ENCODE measurements around the gene TGM2. TPM values are rescaled to one million over a fixed set of nuclear protein-coding genes. Genes with fewer than 3 reads are reported as not detected.

Gene TGM2
- total RNA-seq, 3 donors from 2014 or later = 14.9 to 62.2 (median 33.3) TPM

- DNase-seq (no peak), ATAC-seq (no peak)
- intact Hi-C loops (cut with DNase I, micrococcal nuclease) = no loop called here
- Histone ChIP-seq H3K9me3 (no peaks in the 10 kb centered on the region), H3K36me3 (ENCODE audit: low read depth) (no peaks in the 10 kb centered on the region), H3K4me3 (no peak overlapping the region), H3K4me1 (ENCODE audit: low read depth) (peaks cover 5% of the 10 kb centered on the region)
- no peak for TF ChIP-seq CTCF (IDR thresholded peaks at IDR 0.05)
Measured at GRCh38 chr20:38123021-38123587, 42.0 kb downstream of the TGM2 start.

GRCh38 chr20:38121741-38122140 is 43.3 kb downstream of the TGM2 start:
- Histone ChIP-seq H3K4me3 (no peak overlapping the region), H3K4me1 (ENCODE audit: low read depth) (no peaks in the 10 kb centered on the region), H3K36me3 (ENCODE audit: low read depth) (no peaks in the 10 kb centered on the region), H3K9me3 (no peaks in the 10 kb centered on the region)
- TF ChIP-seq CTCF (IDR thresholded peaks at IDR 0.05) = no peak
- intact Hi-C loops (cut with DNase I, micrococcal nuclease) = no loop called here
- DNase-seq (no peak), ATAC-seq (no peak)

- ATAC-seq (no peak), DNase-seq (no peak)
- no peak overlapping the region for H3K4me3 ChIP-seq
- no peaks in the 10 kb centered on the region for H3K36me3 ChIP-seq (ENCODE audit: low read depth)
- H3K4me1 ChIP-seq (ENCODE audit: low read depth) = no peaks in the 10 kb centered on the region
- TF ChIP-seq CTCF (IDR thresholded peaks at IDR 0.05) = no peak
- no peaks in the 10 kb centered on the region for H3K9me3 ChIP-seq
- intact Hi-C loops (cut with DNase I, micrococcal nuclease) = no loop called here
Measured at GRCh38 chr20:38120625-38120988, 44.5 kb downstream of the TGM2 start.

GRCh38 chr20:38119446-38119845 is 45.6 kb downstream of the TGM2 start:
- Histone ChIP-seq H3K9me3 (no peaks in the 10 kb centered on the region), H3K4me3 (no peak overlapping the region), H3K36me3 (ENCODE audit: low read depth) (no peaks in the 10 kb centered on the region), H3K4me1 (ENCODE audit: low read depth) (no peaks in the 10 kb centered on the region)
- no peak for DNase-seq
- intact Hi-C loops (cut with DNase I, micrococcal nuclease) = no loop called here
- no peak for ATAC-seq
- no peak for TF ChIP-seq CTCF (IDR thresholded peaks at IDR 0.05)

GRCh38 chr20:38117635-38118034 is 47.4 kb downstream of the TGM2 start:
- TF ChIP-seq CTCF (IDR thresholded peaks at IDR 0.05) = no peak
- intact Hi-C loops (cut with DNase I, micrococcal nuclease) = no loop called here
- no peak for DNase-seq
- no peak for ATAC-seq
- no peaks in the 10 kb centered on the region for H3K9me3 ChIP-seq
- no peak overlapping the region for H3K4me3 ChIP-seq
- H3K4me1 ChIP-seq (ENCODE audit: low read depth) = no peaks in the 10 kb centered on the region
- no peaks in the 10 kb centered on the region for H3K36me3 ChIP-seq (ENCODE audit: low read depth)

GRCh38 chr20:38117205-38117604 is 47.9 kb downstream of the TGM2 start:
- ATAC-seq = no peak
- intact Hi-C loops (cut with DNase I, micrococcal nuclease) = no loop called here

More at GRCh38 chr20:38117205-38117604, 47.9 kb downstream of the TGM2 start:
- H3K4me3 ChIP-seq = no peak overlapping the region
- no peak for DNase-seq
- H3K9me3 ChIP-seq = no peaks in the 10 kb centered on the region
- H3K36me3 ChIP-seq (ENCODE audit: low read depth) = no peaks in the 10 kb centered on the region
- H3K4me1 ChIP-seq (ENCODE audit: low read depth) = no peaks in the 10 kb centered on the region
- TF ChIP-seq CTCF (IDR thresholded peaks at IDR 0.05) = no peak
